SK-N-MC (cell line): ENCODE data around the gene EEFSEC.

ENCODE experiments used
- DNase-seq: peaks from one replicate; pipeline ENCODE4 v3.0.0-alpha.2; 2011; ENCODE audit warnings: low read depth, low spot score
- H3K27ac ChIP-seq: fragments of 200-600 bp; sonication (generic); 2 replicates; pipeline ENCODE4 v1.5.1; 2016; ENCODE audit warnings: mixed run types
- H3K36me3 ChIP-seq: fragments of 200-600 bp; sonication (generic); 2 replicates; pipeline ENCODE4 v1.6.1; 2017; ENCODE audit warnings: antibody characterized with exemption, low read length, mixed read lengths; ENCODE audit not compliant: insufficient read depth
- H3K4me3 ChIP-seq: fragments of 200-600 bp; sonication (generic); 2 replicates; pipeline ENCODE4 v1.5.1; 2016
- H3K9ac ChIP-seq: fragments of 200-600 bp; sonication (generic); 2 replicates; pipeline ENCODE4 v1.8.0; 2017; ENCODE audit warnings: mixed run types, mixed read lengths; ENCODE audit not compliant: insufficient read length
- H3K9me3 ChIP-seq: fragments of 200-600 bp; sonication (generic); 2 replicates; pipeline ENCODE4 v1.6.1; 2017; ENCODE audit warnings: low read depth, mild to moderate bottlenecking, antibody characterized with exemption, low read length, moderate library complexity, mixed read lengths
- EZH2 ChIP-seq: fragments of 200-600 bp; sonication (generic); IDR thresholded peaks from one replicate; pipeline ENCODE4 v1.6.1; 2017; ENCODE audit warnings: antibody characterized with exemption
- FOXP2 ChIP-seq: optimal IDR thresholded peaks from 2 replicates; pipeline ENCODE3; 2011; ENCODE audit warnings: mild to moderate bottlenecking, moderate library complexity; ENCODE audit not compliant: insufficient read depth; ENCODE audit errors: extremely low read length, control extremely low read depth
- POLR2AphosphoS5 ChIP-seq: IDR thresholded peaks from 2 replicates; pipeline ENCODE4 v1.6.1; 2012; ENCODE audit warnings: mild to moderate bottlenecking, low read depth, low read length, borderline replicate concordance

EEFSEC gene

DNA sequence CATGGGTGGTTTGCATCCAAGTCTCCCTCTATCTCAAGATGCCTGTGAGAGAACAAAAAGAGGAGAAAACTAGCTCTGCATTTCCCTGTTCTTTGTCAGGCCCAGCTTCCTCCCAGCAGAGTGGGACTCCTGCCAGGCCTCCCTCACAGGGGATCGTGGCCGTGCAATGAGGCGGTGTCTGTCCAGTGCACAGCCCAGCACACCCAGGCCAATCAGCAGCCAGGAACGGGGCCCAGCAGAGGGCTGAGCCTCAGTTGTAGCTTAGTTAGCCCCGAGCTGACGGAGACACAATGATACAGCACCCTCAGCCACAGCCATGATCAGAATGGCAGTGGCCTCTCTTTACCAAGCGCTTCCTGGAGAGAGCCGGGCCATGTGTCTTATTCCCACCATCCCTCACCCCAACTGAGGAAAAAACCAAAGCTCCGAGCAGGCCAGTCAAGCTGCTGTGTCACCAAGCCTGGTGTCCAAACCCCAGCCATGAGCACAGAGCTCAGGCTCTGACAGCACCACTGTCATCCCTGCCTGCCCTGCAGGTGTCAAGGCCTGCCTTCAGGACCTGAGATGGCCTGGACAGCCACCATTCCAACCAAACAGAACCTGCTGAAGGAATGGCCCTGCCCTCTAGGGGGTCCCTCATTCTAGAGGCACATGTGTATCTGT, 242.3 kb downstream of the EEFSEC start:
- no peak for TF ChIP-seq EZH2
- no peak for TF ChIP-seq FOXP2
- no peak for TF ChIP-seq POLR2AphosphoS5
- no peak overlapping the region for H3K4me3 ChIP-seq
- H3K36me3 ChIP-seq: no peaks in the 10 kb centered on the region
- DNase-seq: no peak
- no peaks in the 10 kb centered on the region for H3K9me3 ChIP-seq
- no peak overlapping the region for H3K27ac ChIP-seq
- no peak overlapping the region for H3K9ac ChIP-seq

DNA sequence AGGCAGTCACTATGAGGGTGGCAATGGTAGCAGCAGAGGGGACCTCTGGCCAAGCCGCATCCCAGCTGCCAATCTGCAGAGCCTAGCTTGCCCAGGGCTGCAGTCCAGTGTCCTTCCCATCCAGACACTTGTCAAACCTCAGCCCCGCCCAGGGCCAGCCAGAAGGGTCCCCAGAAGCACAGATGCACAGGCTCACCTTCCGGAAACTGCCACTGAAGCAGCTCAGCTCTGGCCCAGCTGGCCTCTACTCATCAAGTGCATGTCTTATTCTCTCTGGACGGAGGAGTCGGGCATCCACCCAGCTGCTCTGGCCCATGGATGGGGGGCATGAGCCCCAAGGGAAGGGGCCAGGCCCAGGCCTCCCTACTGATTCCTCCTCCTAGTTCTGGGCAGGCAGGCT, 244.2 kb downstream of the EEFSEC start:
- TF ChIP-seq FOXP2 (no peak), EZH2 (no peak), POLR2AphosphoS5 (no peak)
- Histone ChIP-seq H3K27ac (no peak overlapping the region), H3K36me3 (no peaks in the 10 kb centered on the region), H3K4me3 (no peak overlapping the region), H3K9me3 (no peaks in the 10 kb centered on the region), H3K9ac (no peak overlapping the region)
- DNase-seq: no peak

GRCh38 chr3:128398586-128398985, 245.3 kb downstream of the EEFSEC start:
- Histone ChIP-seq H3K4me3 (no peak overlapping the region), H3K9me3 (no peaks in the 10 kb centered on the region), H3K9ac (no peak overlapping the region), H3K27ac (no peak overlapping the region), H3K36me3 (no peaks in the 10 kb centered on the region)
- DNase-seq: no peak
- no peak for TF ChIP-seq EZH2
- TF ChIP-seq POLR2AphosphoS5: no peak
- TF ChIP-seq FOXP2: no peak

- H3K27ac ChIP-seq: no peak overlapping the region
- H3K36me3 ChIP-seq: no peaks in the 10 kb centered on the region
- TF ChIP-seq EZH2 (no peak), POLR2AphosphoS5 (no peak), FOXP2 (no peak)
- H3K9ac ChIP-seq: no peak overlapping the region
- no peak for DNase-seq
- H3K9me3 ChIP-seq: no peaks in the 10 kb centered on the region
- no peak overlapping the region for H3K4me3 ChIP-seq
These were observed 246.1 kb downstream of the EEFSEC start for GRCh38 chr3:128399221-128399915.

DNA sequence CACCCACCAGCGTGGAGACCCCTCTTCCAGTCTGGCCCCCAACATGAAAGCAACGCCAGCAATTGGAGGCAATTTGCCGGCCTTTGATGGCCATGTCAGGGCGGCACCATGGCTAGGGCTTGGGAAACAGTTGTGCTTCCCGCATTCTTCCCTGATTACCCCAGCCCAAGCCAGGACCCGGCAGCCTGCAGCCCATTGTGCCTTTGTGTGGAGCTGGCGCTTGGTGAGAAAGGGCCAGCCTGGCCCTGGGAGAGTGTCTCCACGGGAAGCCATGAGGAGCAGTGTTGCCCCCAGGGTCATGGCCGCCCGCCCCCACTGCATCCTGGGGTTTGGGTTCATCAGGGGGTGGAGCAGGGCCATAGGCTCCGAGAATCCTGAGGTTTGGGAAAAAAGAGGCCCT, 247.4 kb downstream of the EEFSEC start:
- Histone ChIP-seq H3K9me3 (no peaks in the 10 kb centered on the region), H3K9ac (no peak overlapping the region), H3K4me3 (no peak overlapping the region), H3K36me3 (no peaks in the 10 kb centered on the region), H3K27ac (no peak overlapping the region)
- DNase-seq: no peak
- TF ChIP-seq EZH2 (no peak), POLR2AphosphoS5 (no peak), FOXP2 (no peak)

- H3K9me3 ChIP-seq: no peaks in the 10 kb centered on the region
- H3K36me3 ChIP-seq: no peaks in the 10 kb centered on the region
- H3K27ac ChIP-seq: no peak overlapping the region
- no peak for DNase-seq
- no peak overlapping the region for H3K4me3 ChIP-seq
- no peak overlapping the region for H3K9ac ChIP-seq
- TF ChIP-seq FOXP2 (no peak), EZH2 (no peak), POLR2AphosphoS5 (no peak)
These were observed 249.0 kb downstream of the EEFSEC start for GRCh38 chr3:128402319-128402718.

DNA sequence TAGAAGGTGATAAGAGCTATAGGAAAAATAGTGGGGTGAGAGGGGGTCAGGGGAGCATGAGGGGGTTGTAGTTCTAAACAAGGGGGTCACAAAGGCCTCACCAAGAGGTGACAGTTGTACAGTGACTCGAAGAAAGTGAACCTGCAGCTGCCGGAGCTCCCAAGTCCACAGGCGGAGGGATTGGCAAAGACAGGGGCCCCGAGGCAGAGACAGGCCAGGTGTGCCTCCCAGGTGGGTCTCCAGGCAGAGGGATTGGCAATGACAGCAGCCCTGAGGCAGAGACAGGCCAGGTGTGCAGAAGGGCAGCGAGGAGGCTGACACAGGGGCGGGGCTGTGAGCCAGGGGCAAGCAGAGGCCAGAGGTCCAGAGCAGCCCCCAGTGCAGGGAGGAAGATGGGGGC, 249.7 kb downstream of the EEFSEC start:
- H3K27ac ChIP-seq: no peak overlapping the region
- no peak for DNase-seq
- no peaks in the 10 kb centered on the region for H3K36me3 ChIP-seq
- no peak overlapping the region for H3K9ac ChIP-seq
- no peak overlapping the region for H3K4me3 ChIP-seq
- H3K9me3 ChIP-seq: no peaks in the 10 kb centered on the region
- TF ChIP-seq FOXP2: no peak
- no peak for TF ChIP-seq EZH2
- no peak for TF ChIP-seq POLR2AphosphoS5

- Histone ChIP-seq H3K27ac (no peak overlapping the region), H3K36me3 (no peaks in the 10 kb centered on the region), H3K4me3 (no peak overlapping the region)
These were observed 251.2 kb downstream of the EEFSEC start for GRCh38 chr3:128404276-128405068.

More at GRCh38 chr3:128404276-128405068, 251.2 kb downstream of the EEFSEC start:
- TF ChIP-seq POLR2AphosphoS5 (no peak), EZH2 (no peak), FOXP2 (no peak)
- no peaks in the 10 kb centered on the region for H3K9me3 ChIP-seq
- DNase-seq: no peak
- H3K9ac ChIP-seq: no peak overlapping the region
